HG02678 (cell line): ENCODE data around the gene PRRC2A.

ENCODE experiments used
- ATAC-seq: cut with Tn5 transposase; IDR thresholded peaks from one replicate; pipeline ENCODE4 v1.9.1; 2021; ENCODE audit warnings: mild to moderate bottlenecking, moderate library complexity; ENCODE audit not compliant: unreplicated experiment

PRRC2A gene

GRCh38 chr6:31664790-31665500 lies 44.4 kb downstream of the PRRC2A start, which contains the start of gene GPANK1:
TSS of gene GPANK1 (minus strand) at chr6:31664997. CDS start at chr6:31664478, 519 bp downstream.
- no peak for ATAC-seq

GRCh38 chr6:31665501-31666336 lies 45.2 kb downstream of the PRRC2A start, which contains the start of gene CSNK2B:
TSS of gene CSNK2B (plus strand) at chr6:31666080. CDS start at chr6:31666832, 752 bp downstream.
- peak; percentile 78 for ATAC-seq

DNA sequence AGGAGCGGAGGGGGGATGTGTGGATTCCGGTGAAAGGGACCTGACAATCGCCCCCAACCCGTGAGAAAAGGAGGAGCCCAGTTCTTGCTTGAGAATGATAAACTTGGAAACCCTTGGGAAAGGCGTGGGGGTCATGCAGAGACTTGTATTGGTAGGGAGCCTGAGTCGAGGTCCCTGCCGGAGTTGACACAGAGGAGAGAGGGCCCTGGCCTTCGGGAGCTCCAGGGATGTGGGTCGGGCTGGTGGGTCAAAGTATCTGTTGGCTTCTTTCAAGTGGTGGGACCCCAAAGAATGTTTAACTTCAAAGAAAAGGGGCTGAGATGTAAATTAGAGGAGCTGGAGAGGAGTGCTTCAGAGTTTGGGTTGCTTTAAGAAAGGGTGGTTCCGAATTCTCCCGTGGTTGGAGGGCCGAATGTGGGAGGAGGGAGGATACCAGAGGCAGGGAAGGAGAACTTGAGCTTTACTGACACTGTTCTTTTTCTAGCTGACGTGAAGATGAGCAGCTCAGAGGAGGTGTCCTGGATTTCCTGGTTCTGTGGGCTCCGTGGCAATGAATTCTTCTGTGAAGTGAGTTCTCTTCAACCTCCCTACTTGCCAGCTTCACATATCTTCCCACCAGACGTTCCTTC lies 45.9 kb downstream of the PRRC2A start:
- no peak for ATAC-seq

- no peak for ATAC-seq
Measured at GRCh38 chr6:31669676-31670075, 49.2 kb downstream of the PRRC2A start, which contains the start of gene LY6G5B. TSS of gene LY6G5B (plus strand) at chr6:31669976. CDS start at chr6:31670951, 975 bp downstream.

DNA sequence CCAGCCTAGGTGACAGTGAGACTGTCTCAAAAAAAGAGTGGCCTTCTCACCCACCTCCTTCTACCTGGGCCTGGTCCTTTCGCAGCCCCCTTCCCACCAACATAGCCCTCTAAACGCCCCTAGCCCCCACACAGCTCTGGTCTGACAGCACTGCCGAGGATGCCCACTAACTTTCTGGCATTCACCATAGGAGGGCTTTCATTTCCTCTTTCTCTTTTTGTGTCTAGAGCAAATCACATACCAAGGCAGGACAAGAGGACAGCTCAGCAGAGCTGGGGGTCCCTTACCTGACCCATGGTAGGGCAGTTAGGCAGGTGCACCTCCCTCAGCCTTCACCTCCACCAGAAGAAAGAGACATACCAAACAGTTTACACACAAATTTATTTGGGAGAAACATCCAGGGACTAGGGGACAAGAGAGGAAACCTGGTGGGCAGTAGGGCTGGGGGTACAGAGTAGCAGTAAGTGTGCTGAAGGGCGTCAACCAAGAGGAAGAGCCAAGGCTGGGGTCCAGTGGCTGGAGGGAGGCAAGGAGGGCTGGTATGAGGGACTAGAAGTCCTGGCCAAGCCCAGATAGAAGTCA lies 55.9 kb downstream of the PRRC2A start:
- ATAC-seq: no peak

DNA sequence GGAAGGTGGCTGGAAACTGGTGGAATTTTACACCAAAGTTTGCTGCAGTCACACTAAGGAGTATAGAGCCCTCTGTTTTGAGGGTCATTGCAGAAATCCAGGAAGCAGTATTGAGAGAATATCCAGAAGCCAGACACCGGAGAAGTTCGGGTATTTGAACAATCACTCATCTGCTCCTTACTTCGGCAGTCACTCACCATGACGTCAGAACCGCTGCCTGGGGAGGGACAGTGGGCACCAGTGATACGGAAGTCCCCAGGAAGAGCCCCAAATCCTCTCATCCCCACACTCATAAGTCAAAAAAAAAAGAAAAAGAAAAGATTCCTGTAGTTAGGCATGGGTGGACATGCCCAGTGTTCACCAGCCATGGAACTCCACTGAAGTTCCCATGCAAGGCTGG lies 56.4 kb downstream of the PRRC2A start:
- no peak for ATAC-seq

- ATAC-seq: no peak
Measured at GRCh38 chr6:31677955-31678354, 57.4 kb downstream of the PRRC2A start.

- no peak for ATAC-seq
Measured at GRCh38 chr6:31680226-31681134, 60.0 kb downstream of the PRRC2A start, which contains the start of gene LY6G5C. TSS of gene LY6G5C (minus strand) at chr6:31681067. CDS start at chr6:31680373, 694 bp downstream.

- ATAC-seq: no peak
Measured at GRCh38 chr6:31681135-31681671, 60.7 kb downstream of the PRRC2A start.

GRCh38 chr6:31683591-31683990 lies 63.1 kb downstream of the PRRC2A start:
- ATAC-seq: no peak

- no peak for ATAC-seq
Measured at GRCh38 chr6:31686483-31686882, 66.0 kb downstream of the PRRC2A start.

DNA sequence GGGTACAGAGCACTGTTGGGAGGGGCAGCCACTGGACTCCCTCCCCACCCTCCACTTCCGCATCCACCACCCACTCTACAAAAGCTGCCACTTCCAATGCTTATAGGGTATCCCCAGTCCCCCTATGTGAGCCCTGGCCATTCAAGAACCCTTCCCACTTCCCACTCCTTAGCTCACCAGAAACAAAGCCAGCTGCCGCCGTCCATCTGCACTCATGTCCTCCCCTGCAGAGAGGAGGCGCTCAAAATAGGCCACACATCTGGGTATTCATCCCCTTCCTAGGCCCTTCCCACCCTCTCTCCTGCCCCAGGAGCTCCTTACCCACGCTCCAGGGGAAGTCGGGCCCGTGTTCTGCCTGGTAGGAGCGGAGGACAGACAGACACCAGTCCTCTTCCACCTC lies 66.8 kb downstream of the PRRC2A start:
- ATAC-seq: no peak
